Caco-2 (cell line): Measurements from ENCODE around the gene NFU1. TPM values are rescaled to one million over a fixed set of nuclear protein-coding genes. Genes with fewer than 3 reads are reported as not detected.

ENCODE experiments used
- Bru-seq: library from RNA; stranded (reverse); fragments of 400-500 nt; gene quantifications from one replicate; lab custom pipeline; 2021; lab: Mats Ljungman, UMichigan
- BruChase-seq, 2 experiments: library from RNA; stranded (reverse); fragments of 400-500 nt; gene quantifications; one replicate each; lab custom pipeline; 2021; lab: Mats Ljungman, UMichigan
- BruUV-seq: library from RNA; stranded (reverse); fragments of 400-500 nt; replicated peaks from 2 replicates; lab custom pipeline; 2021; lab: Mats Ljungman, UMichigan
- CTCF ChIA-PET: fragments of 300-600 bp; sonication (Branson Sonifier 250); formaldehyde crosslinking; loops from one replicate; lab custom pipeline; 2022; ENCODE audit warnings: antibody characterized with exemption; lab: Charles Lee
- POLR2A ChIA-PET: fragments of 300-600 bp; sonication (Branson Sonifier 250); formaldehyde crosslinking; loops from one replicate; lab custom pipeline; 2022; ENCODE audit warnings: antibody characterized with exemption; lab: Charles Lee
- DNase-seq, 2 experiments: peaks; one replicate each; pipeline versions ENCODE4 v3.0.0 to v3.0.0-alpha.2; 2020 to 2022
- H3K27me3 ChIP-seq: replicated peaks from 2 replicates; pipeline ENCODE4 v1.6.0; 2011; ENCODE audit warnings: low read length; ENCODE audit not compliant: control insufficient read depth, insufficient read depth
- H3K36me3 ChIP-seq: 2 replicates; pipeline ENCODE4 v1.5.1; 2011; ENCODE audit warnings: low read length; ENCODE audit not compliant: control insufficient read depth, insufficient read depth
- H3K4me1 ChIP-seq: fragments of 250-450 bp; sonication (Bioruptor Pico); 2 replicates; pipeline ENCODE4 v1.5.1; 2020; ENCODE audit warnings: mild to moderate bottlenecking
- H3K4me3 ChIP-seq: 2 replicates; pipeline ENCODE4 v1.5.1; 2011; ENCODE audit warnings: low read depth, mild to moderate bottlenecking, control low read depth, low read length
- H3K9me3 ChIP-seq: fragments of 250-450 bp; sonication (Bioruptor Pico); 2 replicates; pipeline ENCODE4 v1.5.1; 2020; ENCODE audit warnings: mild to moderate bottlenecking, moderate library complexity
- H3K27ac Mint-ChIP-seq: one replicate; pipeline ENCODE4 v1.8.0; 2022; ENCODE audit warnings: mixed read lengths; ENCODE audit not compliant: unreplicated experiment
- H3K27me3 Mint-ChIP-seq: one replicate; pipeline ENCODE4 v1.8.0; 2022; ENCODE audit warnings: mixed read lengths; ENCODE audit not compliant: insufficient read depth, unreplicated experiment
- H3K36me3 Mint-ChIP-seq: one replicate; pipeline ENCODE4 v1.8.0; 2022; ENCODE audit warnings: mild to moderate bottlenecking, mixed read lengths; ENCODE audit not compliant: insufficient read depth, unreplicated experiment
- H3K4me1 Mint-ChIP-seq: one replicate; pipeline ENCODE4 v1.8.0; 2022; ENCODE audit warnings: low read depth, mixed read lengths; ENCODE audit not compliant: unreplicated experiment
- H3K4me3 Mint-ChIP-seq: one replicate; pipeline ENCODE4 v1.8.0; 2022; ENCODE audit warnings: mild to moderate bottlenecking, moderate library complexity, mixed read lengths; ENCODE audit not compliant: unreplicated experiment
- H3K9me3 Mint-ChIP-seq: one replicate; pipeline ENCODE4 v1.8.0; 2022; ENCODE audit warnings: mixed read lengths; ENCODE audit not compliant: unreplicated experiment
- intact Hi-C: fragments of 100-400 bp; cut with micrococcal nuclease; formaldehyde crosslinking; loops from one replicate; pipeline ENCODE4 v1.10.0; 2022; ENCODE audit not compliant: unreplicated experiment
- long read RNA-seq: library from polyadenylated mRNA; stranded (forward); transcript quantifications from one replicate; pipeline ENCODE4 v2.0.0, GENCODE V29; 2022
- total RNA-seq: library from RNA; stranded (reverse); gene quantifications from 2 replicates; pipeline ENCODE4 v1.2.3, GENCODE V29; 2022
- TF ChIP-seq, protein P1 (sequence below), 2 experiments: fragments of 200-600 bp in 1 of 2; IDR thresholded peaks; 1 replicate in 1 of 2; 2 replicates in 1 of 2; pipeline versions ENCODE4 v1.5.1 to v1.8.0; 2011 to 2022; ENCODE audit warnings: antibody characterized with exemption in 1 of 2, control low read depth in 1 of 2, inconsistent platforms in 1 of 2, low read depth in 1 of 2, low read length in 1 of 2, mild to moderate bottlenecking in 1 of 2, moderate library complexity in 1 of 2; ENCODE audit not compliant: insufficient read depth in 1 of 2, severe bottlenecking in 1 of 2, unreplicated experiment in 1 of 2

Gene NFU1
- total RNA-seq, result 72.5 and 85.3 TPM in 2 replicates
- percentile 63 among the genes with signal in this experiment for Bru-seq, nascent RNA
- percentile 55 among the genes with signal in this experiment for BruChase-seq, experiment 1, labeled RNA remaining after a 2-hour chase
- BruChase-seq, experiment 2, labeled RNA remaining after a 6-hour chase, result percentile 65 among the genes with signal in this experiment
- long read RNA-seq, transcript NFU1-203 (8 exons, 1,467 nt), result major isoform, 61 of 68 reads
- long read RNA-seq, partial matches to known transcripts, result 1 of 68 reads
- long read RNA-seq, other reads (novel, unspliced or antisense), result 5 of 68 reads

DNA sequence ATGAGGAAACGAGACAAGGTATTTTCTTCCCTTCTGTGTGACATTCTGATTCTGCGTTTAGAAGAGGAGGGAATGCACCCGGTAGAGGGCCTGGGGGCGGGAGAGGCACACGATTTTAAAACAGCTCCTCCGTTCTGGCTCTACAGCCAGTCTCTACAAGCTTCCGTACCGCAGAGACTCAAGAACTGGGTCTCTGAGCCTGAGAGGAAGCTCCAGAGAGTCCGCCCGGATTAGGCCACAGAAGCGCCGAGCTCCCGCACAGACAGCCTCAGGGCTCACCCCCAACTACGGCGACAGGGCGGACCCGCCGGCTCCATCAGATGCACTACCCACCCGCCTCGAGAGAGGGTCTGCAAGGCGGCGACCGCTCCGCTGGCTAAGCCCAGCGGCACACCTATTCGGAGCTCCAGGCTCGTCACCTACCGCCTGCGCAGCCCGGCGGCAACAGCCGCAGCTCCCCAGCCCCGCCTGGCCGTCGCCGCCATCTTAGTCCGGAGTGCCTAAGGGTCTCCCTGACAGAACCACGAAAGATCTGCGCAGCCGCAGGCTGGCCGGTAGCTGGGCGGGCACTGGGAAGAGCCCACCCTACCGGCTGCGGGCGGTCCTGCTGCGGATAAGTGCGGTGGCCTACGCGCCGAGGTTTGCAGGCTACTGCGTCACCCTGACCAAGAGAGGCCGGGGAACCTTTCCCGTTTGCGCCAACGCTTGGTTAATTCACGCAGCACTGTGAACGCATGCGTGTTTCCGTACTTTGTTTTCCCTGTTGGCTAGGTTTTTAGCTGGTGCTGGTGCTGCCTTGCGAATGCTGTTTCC is at the start of gene NFU1:
Gene NFU1 (minus strand): TSS at position 498 of the 813 bp plus-strand sequence. CDS start 13 bp downstream, at position 485.
- H3K36me3 ChIP-seq, result no peaks in the 10 kb centered on the region
- no peaks in the 10 kb centered on the region for H3K9me3 Mint-ChIP-seq
- peaks cover 15% of the 10 kb centered on the region for H3K4me1 ChIP-seq
- peaks cover 7% of the 10 kb centered on the region for H3K4me1 Mint-ChIP-seq
- H3K36me3 Mint-ChIP-seq, result peaks cover 20% of the 10 kb centered on the region
- TSS peak; percentile 65 for BruUV-seq
- DNase-seq, result peak; percentile 94 to 97
- ChIA-PET CTCF (interaction anchor here (0.6 to 1.9 kb wide), 12 partner anchors 14 to 494 kb away, joined by 3 to 11 read pairs (median 4); no protein-coding TSS in a partner anchor), POLR2A (interaction anchor here (0.5 to 2.1 kb wide), 15 partner anchors 14 to 634 kb away, joined by 3 to 16 read pairs (median 3); no protein-coding TSS in a partner anchor)
- TF ChIP-seq, protein P1, sequence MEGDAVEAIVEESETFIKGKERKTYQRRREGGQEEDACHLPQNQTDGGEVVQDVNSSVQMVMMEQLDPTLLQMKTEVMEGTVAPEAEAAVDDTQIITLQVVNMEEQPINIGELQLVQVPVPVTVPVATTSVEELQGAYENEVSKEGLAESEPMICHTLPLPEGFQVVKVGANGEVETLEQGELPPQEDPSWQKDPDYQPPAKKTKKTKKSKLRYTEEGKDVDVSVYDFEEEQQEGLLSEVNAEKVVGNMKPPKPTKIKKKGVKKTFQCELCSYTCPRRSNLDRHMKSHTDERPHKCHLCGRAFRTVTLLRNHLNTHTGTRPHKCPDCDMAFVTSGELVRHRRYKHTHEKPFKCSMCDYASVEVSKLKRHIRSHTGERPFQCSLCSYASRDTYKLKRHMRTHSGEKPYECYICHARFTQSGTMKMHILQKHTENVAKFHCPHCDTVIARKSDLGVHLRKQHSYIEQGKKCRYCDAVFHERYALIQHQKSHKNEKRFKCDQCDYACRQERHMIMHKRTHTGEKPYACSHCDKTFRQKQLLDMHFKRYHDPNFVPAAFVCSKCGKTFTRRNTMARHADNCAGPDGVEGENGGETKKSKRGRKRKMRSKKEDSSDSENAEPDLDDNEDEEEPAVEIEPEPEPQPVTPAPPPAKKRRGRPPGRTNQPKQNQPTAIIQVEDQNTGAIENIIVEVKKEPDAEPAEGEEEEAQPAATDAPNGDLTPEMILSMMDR (IDR thresholded peaks at IDR 0.05; ENCODE audit: insufficient read depth in 1 of 2, low read depth in 1 of 2, low read length in 1 of 2, severe bottlenecking in 1 of 2, unreplicated experiment in 1 of 2), result peak; percentile 68 to 87
- peak within 1 kb of the TSS; percentile 75 for H3K4me3 Mint-ChIP-seq
- intact Hi-C loops, result loop anchor here (2.0 to 5.0 kb wide), 3 partner anchors 46 to 205 kb away; partner anchors contain the start of genes AAK1 and GFPT1
- H3K27me3 ChIP-seq, result no peaks in the 10 kb centered on the region
- H3K4me3 ChIP-seq, result peak within 1 kb of the TSS; percentile 51
- H3K9me3 ChIP-seq, result peaks cover 5% of the 10 kb centered on the region; the same call in 1 of the 2 replicates
- no peaks in the 10 kb centered on the region for H3K27me3 Mint-ChIP-seq
- peak within 1 kb of the TSS; percentile 88 for H3K27ac Mint-ChIP-seq

DNA sequence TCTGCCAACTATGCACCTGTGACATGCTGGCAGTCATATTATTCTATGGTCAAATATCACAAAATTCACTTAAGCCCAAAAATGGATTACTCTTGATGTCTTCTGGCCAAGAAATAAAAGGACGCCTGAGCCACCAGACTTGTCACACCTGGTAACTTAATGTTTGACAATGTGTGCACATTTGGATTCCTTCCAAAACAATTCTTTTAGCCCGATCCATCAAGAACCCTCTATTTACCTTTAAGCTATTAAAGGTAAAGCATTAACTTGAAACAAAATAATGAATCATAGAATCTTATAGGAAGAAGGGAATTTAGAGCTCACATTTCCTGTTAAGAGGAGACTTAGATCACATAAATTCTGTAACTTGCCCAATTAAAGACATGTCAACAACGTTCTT is 46.5 kb upstream of the NFU1 start:
- BruUV-seq, result no TSS peak
- Histone ChIP-seq H3K36me3 (no peaks in the 10 kb centered on the region; the same call in 1 of the 2 replicates), H3K4me1 (peaks cover 14% of the 10 kb centered on the region), H3K9me3 (no peaks in the 10 kb centered on the region), H3K4me3 (no peak overlapping the region), H3K27me3 (no peaks in the 10 kb centered on the region)
- TF ChIP-seq, protein P1 (IDR thresholded peaks at IDR 0.05; ENCODE audit: insufficient read depth in 1 of 2, low read depth in 1 of 2, low read length in 1 of 2, severe bottlenecking in 1 of 2, unreplicated experiment in 1 of 2), result no peak
- Mint-ChIP-seq H3K27ac (no peak overlapping the region), H3K4me1 (peaks cover 16% of the 10 kb centered on the region), H3K36me3 (peaks cover 12% of the 10 kb centered on the region), H3K4me3 (no peak overlapping the region), H3K9me3 (no peaks in the 10 kb centered on the region), H3K27me3 (no peaks in the 10 kb centered on the region)
- CTCF ChIA-PET, result interaction anchor here (0.5 kb wide), 1 partner anchor 42 kb away, joined by 3 read pairs; no protein-coding TSS in a partner anchor
- DNase-seq, result no peak
- intact Hi-C loops, result loop anchor here (2.0 kb wide), 1 partner anchor 47 kb away; the partner anchor contains the start of gene NFU1
- POLR2A ChIA-PET, result interaction anchor here (0.5 to 1.0 kb wide), 2 partner anchors 47 to 48 kb away, joined by 3 to 5 read pairs; partner anchors contain the start of gene NFU1
